Testis (tissue), 2 donors: Measurements from ENCODE around the gene ITGA1.

Experiments used
- CTCF ChIP-seq, 3 experiments: fragments of 450-650 bp in 2 of 3; fragments of 200-600 bp in 1 of 3; sonication (generic) in 1 of 3; IDR thresholded peaks; one replicate each; pipeline ENCODE4 v1.5.1; 2016 to 2019; ENCODE audit warnings: antibody characterized with exemption in 3 of 3, mild to moderate bottlenecking in 2 of 3, moderate library complexity in 1 of 3
- POLR2A ChIP-seq: fragments of 450-650 bp; IDR thresholded peaks from one replicate; pipeline ENCODE4 v1.6.1; 2017; ENCODE audit warnings: antibody characterized with exemption, mild to moderate bottlenecking, moderate library complexity

GRCh38 chr5:52985306-52985705, 197.6 kb downstream of the ITGA1 start:
- TF ChIP-seq POLR2A (no peak), CTCF (IDR thresholded peaks at IDR 0.05) (no peak)
